ENCODE results near the gene PCDH1. TPM values are rescaled to one million over a fixed set of nuclear protein-coding genes. Genes with fewer than 3 reads are reported as not detected.

Gene PCDH1
- total and polyA plus RNA-seq, 11 donors, result 10.2 to 106 (median 19.2) TPM

GRCh38 chr5:141875795-141876627, 2.2 kb downstream of the PCDH1 start:
- peak in 3 of 4 donors; percentile 7 to 23 (median 21) for ATAC-seq
- Histone ChIP-seq H3K27me3 (peaks cover 0 to 73% (median 24%) of the 10 kb centered on the region in 9 donors), H3K27ac (peak overlapping the region; percentile 76 to 94 (median 90)), H3K4me3 (peak overlapping the region; percentile 66 to 95 (median 80)), H3K9me3 (no peaks in the 10 kb centered on the region), H3K36me3 (no peaks in the 10 kb centered on the region), H3K4me1 (peaks cover 0 to 87% (median 56%) of the 10 kb centered on the region in 12 donors)
- intact Hi-C loops (cut with DNase I), result loop anchor here in 9 of 10 donors (2.0 to 10.0 kb wide), 10 partner anchors 25 to 173 kb away; no protein-coding TSS in a partner anchor
- TF ChIP-seq, protein P1, sequence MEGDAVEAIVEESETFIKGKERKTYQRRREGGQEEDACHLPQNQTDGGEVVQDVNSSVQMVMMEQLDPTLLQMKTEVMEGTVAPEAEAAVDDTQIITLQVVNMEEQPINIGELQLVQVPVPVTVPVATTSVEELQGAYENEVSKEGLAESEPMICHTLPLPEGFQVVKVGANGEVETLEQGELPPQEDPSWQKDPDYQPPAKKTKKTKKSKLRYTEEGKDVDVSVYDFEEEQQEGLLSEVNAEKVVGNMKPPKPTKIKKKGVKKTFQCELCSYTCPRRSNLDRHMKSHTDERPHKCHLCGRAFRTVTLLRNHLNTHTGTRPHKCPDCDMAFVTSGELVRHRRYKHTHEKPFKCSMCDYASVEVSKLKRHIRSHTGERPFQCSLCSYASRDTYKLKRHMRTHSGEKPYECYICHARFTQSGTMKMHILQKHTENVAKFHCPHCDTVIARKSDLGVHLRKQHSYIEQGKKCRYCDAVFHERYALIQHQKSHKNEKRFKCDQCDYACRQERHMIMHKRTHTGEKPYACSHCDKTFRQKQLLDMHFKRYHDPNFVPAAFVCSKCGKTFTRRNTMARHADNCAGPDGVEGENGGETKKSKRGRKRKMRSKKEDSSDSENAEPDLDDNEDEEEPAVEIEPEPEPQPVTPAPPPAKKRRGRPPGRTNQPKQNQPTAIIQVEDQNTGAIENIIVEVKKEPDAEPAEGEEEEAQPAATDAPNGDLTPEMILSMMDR (IDR thresholded peaks at IDR 0.05), result no peak
- TF ChIP-seq POLR2A (IDR thresholded peaks at IDR 0.05), result no peak
- peak in 2 of 5 donors; percentile 52 to 66 for DNase-seq
- WGBS, 4 donors, result 0 to 1% (median 1%) methylated on average over 21 to 65 of the region's 65 CpGs

DNA sequence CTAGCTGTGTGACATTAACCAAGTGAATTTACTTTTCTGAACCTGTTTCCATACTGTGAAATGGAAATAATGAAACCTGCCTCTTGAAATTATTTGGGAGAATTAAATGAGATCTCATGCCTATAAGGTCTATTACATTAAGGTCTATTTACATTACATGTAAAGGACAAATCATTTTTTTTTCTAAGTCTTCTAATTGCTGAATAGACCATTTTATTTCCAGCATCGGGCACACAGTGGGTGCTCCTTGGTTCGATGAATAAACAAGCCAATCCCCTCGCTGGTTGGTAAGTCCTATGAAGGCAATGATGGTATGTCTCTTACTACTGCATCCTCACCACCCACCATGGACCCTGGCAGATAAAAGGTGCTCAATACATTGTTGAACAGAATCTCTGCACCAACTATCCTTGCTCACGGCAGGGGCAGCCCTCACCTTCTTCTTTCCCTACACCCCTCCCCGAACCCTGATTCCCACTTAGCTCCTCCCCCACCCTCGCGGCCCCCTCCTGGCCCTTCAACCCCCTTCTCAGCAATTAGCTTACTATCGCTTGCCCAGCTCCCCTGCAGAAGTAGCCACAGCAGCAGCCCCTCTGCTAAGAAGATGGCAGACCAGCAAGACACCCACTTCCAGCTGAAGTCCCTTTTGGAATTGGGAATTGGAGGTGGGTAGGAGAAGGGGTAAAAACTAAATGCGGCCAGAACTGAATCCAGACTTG, 3.0 kb downstream of the PCDH1 start:
- no peak for DNase-seq
- H3K27ac ChIP-seq, result peak overlapping the region in 11 of 12 donors; percentile 76 to 94 (median 88)
- ATAC-seq, result no peak
- peaks cover 0 to 65% (median 24%) of the 10 kb centered on the region in 9 donors for H3K27me3 ChIP-seq
- intact Hi-C loops (cut with DNase I), result loop anchor here in 9 of 10 donors (2.0 to 10.0 kb wide), 9 partner anchors 24 to 118 kb away; no protein-coding TSS in a partner anchor
- TF ChIP-seq, protein P1 (IDR thresholded peaks at IDR 0.05), result no peak
- TF ChIP-seq POLR2A (IDR thresholded peaks at IDR 0.05), result no peak
- no peaks in the 10 kb centered on the region for H3K36me3 ChIP-seq
- no peaks in the 10 kb centered on the region for H3K9me3 ChIP-seq
- H3K4me3 ChIP-seq, result peak overlapping the region; percentile 66 to 95 (median 80)
- whole genome bisulfite sequencing, 4 donors, result 10 to 16% (median 14%) methylated on average over 9 of the region's 9 CpGs
- peaks cover 0 to 86% (median 55%) of the 10 kb centered on the region in 12 donors for H3K4me1 ChIP-seq

- intact Hi-C loops (cut with DNase I), result loop anchor here in 4 of 10 donors (2.0 to 10.0 kb wide), 3 partner anchors 24 to 60 kb away; no protein-coding TSS in a partner anchor
- ATAC-seq, result no peak
- H3K27me3 ChIP-seq, result peaks cover 0 to 59% (median 24%) of the 10 kb centered on the region in 9 donors
- no peaks in the 10 kb centered on the region for H3K9me3 ChIP-seq
- H3K4me3 ChIP-seq, result peak overlapping the region; percentile 0 to 95 (median 77)
- TF ChIP-seq, protein P1 (IDR thresholded peaks at IDR 0.05), result no peak
- TF ChIP-seq POLR2A (IDR thresholded peaks at IDR 0.05), result no peak
- peak overlapping the region in 11 of 12 donors; percentile 28 to 94 (median 84) for H3K27ac ChIP-seq
- 29 to 35% (median 32%) methylated on average over 16 of the region's 16 CpGs for WGBS, 4 donors
- H3K36me3 ChIP-seq, result no peaks in the 10 kb centered on the region
- peaks cover 0 to 84% (median 48%) of the 10 kb centered on the region in 12 donors for H3K4me1 ChIP-seq
- no peak for DNase-seq
Measured at GRCh38 chr5:141874262-141874964, 3.8 kb downstream of the PCDH1 start.

All from heart left ventricle (tissue), 16 donors.